ENCODE data around the gene HPCA. TPM values are rescaled to one million over a fixed set of nuclear protein-coding genes. Genes with fewer than 3 reads are reported as not detected.
A peak's percentile ranks its signal among the peaks of the same experiment; 100 is the strongest.

The HPCA gene
- total RNA-seq, 1 experiment from 2014 or later = not detected

DNA sequence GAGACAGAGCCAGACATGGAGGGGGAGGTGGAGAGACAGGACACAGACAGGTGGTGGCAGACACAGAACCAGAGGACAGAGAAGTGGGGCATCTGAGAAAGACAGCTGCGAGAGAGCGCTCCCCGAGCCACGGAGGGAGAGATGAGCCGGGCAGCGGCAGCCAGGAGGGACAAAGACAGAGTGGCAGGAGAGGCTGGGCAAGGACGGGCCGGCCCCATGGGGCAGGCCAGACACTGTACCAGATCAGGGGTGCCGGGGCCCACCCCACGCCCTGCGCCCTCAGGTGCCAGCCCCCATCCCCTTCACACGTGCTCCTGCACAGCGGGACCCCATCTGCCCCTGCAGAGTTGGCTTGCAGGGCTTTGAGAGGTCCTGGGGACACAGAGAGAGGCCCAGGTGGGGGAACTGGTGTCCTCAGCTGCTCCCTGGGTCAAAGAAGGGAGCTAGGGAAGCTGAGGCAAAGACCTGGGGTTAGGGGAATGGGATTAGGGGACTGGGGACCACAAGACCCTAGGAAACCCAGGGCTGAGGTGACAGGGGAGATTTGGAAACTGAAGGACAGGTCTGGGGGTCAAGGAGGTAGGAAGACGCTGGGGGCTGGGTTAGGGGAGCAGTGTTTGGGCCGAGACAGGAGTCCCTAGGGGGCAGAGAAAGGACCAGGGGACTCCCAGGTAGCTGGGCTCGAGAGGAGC, 16.2 kb upstream of the HPCA start:
- CTCF ChIA-PET = no interaction called here
- no peaks in the 10 kb centered on the region for H3K9me3 Mint-ChIP-seq (ENCODE audit: low read depth, unreplicated experiment)
- peaks cover 19% of the 10 kb centered on the region for H3K36me3 Mint-ChIP-seq (ENCODE audit: insufficient read depth, unreplicated experiment)
- peaks cover 56% of the 10 kb centered on the region for H3K27me3 Mint-ChIP-seq (ENCODE audit: unreplicated experiment)
- H3K4me3 Mint-ChIP-seq (ENCODE audit: low read depth, unreplicated experiment) = peak overlapping the region; percentile 60
- peaks cover 7% of the 10 kb centered on the region for H3K4me1 Mint-ChIP-seq (ENCODE audit: low read depth, unreplicated experiment)
- DNase-seq = no peak
- TF ChIP-seq, protein P1, sequence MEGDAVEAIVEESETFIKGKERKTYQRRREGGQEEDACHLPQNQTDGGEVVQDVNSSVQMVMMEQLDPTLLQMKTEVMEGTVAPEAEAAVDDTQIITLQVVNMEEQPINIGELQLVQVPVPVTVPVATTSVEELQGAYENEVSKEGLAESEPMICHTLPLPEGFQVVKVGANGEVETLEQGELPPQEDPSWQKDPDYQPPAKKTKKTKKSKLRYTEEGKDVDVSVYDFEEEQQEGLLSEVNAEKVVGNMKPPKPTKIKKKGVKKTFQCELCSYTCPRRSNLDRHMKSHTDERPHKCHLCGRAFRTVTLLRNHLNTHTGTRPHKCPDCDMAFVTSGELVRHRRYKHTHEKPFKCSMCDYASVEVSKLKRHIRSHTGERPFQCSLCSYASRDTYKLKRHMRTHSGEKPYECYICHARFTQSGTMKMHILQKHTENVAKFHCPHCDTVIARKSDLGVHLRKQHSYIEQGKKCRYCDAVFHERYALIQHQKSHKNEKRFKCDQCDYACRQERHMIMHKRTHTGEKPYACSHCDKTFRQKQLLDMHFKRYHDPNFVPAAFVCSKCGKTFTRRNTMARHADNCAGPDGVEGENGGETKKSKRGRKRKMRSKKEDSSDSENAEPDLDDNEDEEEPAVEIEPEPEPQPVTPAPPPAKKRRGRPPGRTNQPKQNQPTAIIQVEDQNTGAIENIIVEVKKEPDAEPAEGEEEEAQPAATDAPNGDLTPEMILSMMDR (IDR thresholded peaks at IDR 0.05; ENCODE audit: unreplicated experiment) = no peak
- no TSS peak for BruUV-seq (replicated peaks)
- H3K27ac Mint-ChIP-seq (ENCODE audit: unreplicated experiment) = no peak overlapping the region
- intact Hi-C loops (cut with micrococcal nuclease; ENCODE audit: unreplicated experiment) = loop anchor here (10.0 kb wide), 1 partner anchor 465 kb away; no protein-coding TSS in a partner anchor

DNA sequence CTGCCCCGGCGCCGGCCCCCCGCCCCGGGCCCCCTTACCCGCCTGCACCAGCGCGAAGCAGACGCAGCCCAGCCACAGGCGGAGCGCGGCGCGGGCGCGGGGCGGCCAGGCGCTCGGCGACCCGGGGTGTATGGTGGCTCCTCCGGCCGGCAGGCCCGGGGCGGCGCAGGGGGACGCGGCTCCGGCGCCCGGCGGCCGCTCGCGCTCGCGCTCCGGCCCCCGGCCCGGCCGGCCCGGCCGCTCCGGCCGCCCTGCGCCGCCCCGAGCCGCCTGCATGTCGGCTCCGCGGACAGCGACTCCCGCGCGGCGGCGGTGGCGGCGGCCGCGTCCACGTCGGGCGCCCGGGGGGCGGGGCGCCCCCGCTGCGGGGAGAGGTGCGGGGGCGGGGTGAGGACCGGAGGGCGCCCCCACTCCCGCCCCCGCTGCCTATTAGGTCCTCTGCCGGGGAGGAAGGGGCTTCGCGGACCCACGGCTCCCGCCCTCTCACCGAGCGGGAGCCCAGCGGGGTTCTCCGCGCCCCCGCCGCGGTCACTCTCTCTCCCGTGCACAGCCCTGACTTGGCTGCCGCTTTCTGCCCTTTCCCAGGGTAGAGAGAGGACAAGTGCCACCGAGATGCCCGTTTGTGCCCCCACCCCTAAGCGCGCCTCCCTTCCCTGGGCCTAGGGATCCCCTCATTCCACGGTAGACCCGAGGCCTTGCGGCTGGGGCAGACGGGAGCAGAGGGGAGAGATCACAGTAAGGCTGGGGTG, 15.5 kb upstream of the HPCA start, which contains the start of gene FNDC5:
Gene FNDC5 (minus strand): TSS at position 298 of the 749 bp plus-strand sequence.
- TF ChIP-seq, protein P1 (IDR thresholded peaks at IDR 0.05; ENCODE audit: unreplicated experiment) = no peak
- peak within 1 kb of the TSS; percentile 60 for H3K4me3 Mint-ChIP-seq (ENCODE audit: low read depth, unreplicated experiment)
- H3K27ac Mint-ChIP-seq (ENCODE audit: unreplicated experiment) = no peak within 1 kb of the TSS
- peak; percentile 41 for DNase-seq
- intact Hi-C loops (cut with micrococcal nuclease; ENCODE audit: unreplicated experiment) = loop anchor here (10.0 kb wide), 1 partner anchor 466 kb away; no protein-coding TSS in a partner anchor
- H3K9me3 Mint-ChIP-seq (ENCODE audit: low read depth, unreplicated experiment) = no peaks in the 10 kb centered on the region
- CTCF ChIA-PET = interaction anchor here (1.0 to 1.5 kb wide), 2 partner anchors 162 to 210 kb away, joined by 4 read pairs; partner anchors contain the start of gene AZIN2
- peaks cover 19% of the 10 kb centered on the region for H3K36me3 Mint-ChIP-seq (ENCODE audit: insufficient read depth, unreplicated experiment)
- H3K27me3 Mint-ChIP-seq (ENCODE audit: unreplicated experiment) = peaks cover 63% of the 10 kb centered on the region
- no TSS peak for BruUV-seq (replicated peaks)
- H3K4me1 Mint-ChIP-seq (ENCODE audit: low read depth, unreplicated experiment) = peaks cover 13% of the 10 kb centered on the region

DNA sequence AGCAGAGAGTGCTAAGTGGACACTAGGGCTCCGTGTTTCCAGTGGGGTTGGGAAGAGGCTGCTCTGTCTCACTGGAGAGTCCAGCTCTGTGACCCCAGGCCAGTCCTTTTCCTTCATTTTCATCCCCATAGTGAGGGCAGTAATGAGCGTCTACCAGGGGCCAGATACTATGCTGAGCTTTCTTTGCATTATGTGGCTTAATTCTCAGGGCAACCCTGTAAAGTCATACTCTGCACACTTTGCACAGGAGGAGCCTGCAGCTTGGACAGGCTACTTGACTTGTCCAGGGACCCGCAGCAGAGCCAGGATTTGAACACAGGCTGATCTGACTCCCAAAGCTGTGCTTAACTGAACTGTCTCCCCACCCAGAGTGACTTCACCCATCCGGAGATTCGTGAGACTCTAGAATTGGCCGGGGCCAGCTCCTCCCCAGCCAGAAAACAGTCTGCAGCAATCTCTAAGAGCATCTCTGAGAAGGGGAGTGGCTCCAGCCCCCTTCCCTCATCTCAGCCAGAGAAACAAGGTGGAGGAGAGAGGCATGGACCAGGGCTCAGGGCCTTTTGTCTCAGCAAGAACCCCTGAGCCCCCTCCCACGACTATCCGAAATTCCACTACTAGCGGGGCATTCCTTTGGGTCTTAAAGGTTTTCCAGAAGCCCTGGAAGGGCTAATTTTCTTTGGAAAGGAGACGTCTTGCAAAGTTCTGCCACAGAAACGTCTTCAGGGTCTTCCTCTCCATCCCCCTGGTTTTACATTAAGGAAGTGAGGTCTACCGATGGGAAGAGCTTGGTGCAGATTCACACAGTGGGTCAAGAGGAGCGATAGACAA, 14.7 kb upstream of the HPCA start:
- Mint-ChIP-seq H3K27me3 (ENCODE audit: unreplicated experiment) (peaks cover 69% of the 10 kb centered on the region), H3K4me3 (ENCODE audit: low read depth, unreplicated experiment) (peak overlapping the region; percentile 29), H3K4me1 (ENCODE audit: low read depth, unreplicated experiment) (peaks cover 13% of the 10 kb centered on the region), H3K27ac (ENCODE audit: unreplicated experiment) (no peak overlapping the region), H3K36me3 (ENCODE audit: insufficient read depth, unreplicated experiment) (peaks cover 19% of the 10 kb centered on the region), H3K9me3 (ENCODE audit: low read depth, unreplicated experiment) (no peaks in the 10 kb centered on the region)
- intact Hi-C loops (cut with micrococcal nuclease; ENCODE audit: unreplicated experiment) = loop anchor here (10.0 kb wide), 1 partner anchor 467 kb away; no protein-coding TSS in a partner anchor
- no TSS peak for BruUV-seq (replicated peaks)
- TF ChIP-seq, protein P1 (IDR thresholded peaks at IDR 0.05; ENCODE audit: unreplicated experiment) = no peak
- CTCF ChIA-PET = interaction anchor here (1.0 to 1.5 kb wide), 2 partner anchors 162 to 209 kb away, joined by 4 read pairs; partner anchors contain the start of gene AZIN2
- DNase-seq = no peak

DNA sequence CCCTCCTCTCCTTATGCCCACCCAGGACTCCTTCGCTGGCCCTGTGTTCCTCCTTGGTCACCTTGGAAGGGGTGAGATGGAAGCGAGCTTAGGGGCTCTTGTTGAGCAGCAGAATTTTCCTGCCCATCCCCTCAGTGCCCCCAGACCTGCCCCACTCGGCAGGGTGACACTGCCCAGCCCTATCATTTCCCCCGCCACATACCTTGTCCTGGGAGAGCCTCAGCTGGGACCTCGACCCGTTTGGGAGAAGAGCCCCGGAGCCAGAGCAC, 14.2 kb upstream of the HPCA start:
- H3K4me1 Mint-ChIP-seq (ENCODE audit: low read depth, unreplicated experiment) = peaks cover 13% of the 10 kb centered on the region
- intact Hi-C loops (cut with micrococcal nuclease; ENCODE audit: unreplicated experiment) = loop anchor here (10.0 kb wide), 1 partner anchor 467 kb away; no protein-coding TSS in a partner anchor
- H3K27me3 Mint-ChIP-seq (ENCODE audit: unreplicated experiment) = peaks cover 69% of the 10 kb centered on the region
- no peak overlapping the region for H3K4me3 Mint-ChIP-seq (ENCODE audit: low read depth, unreplicated experiment)
- H3K27ac Mint-ChIP-seq (ENCODE audit: unreplicated experiment) = no peak overlapping the region
- H3K36me3 Mint-ChIP-seq (ENCODE audit: insufficient read depth, unreplicated experiment) = peaks cover 19% of the 10 kb centered on the region
- BruUV-seq (replicated peaks) = no TSS peak
- H3K9me3 Mint-ChIP-seq (ENCODE audit: low read depth, unreplicated experiment) = no peaks in the 10 kb centered on the region
- TF ChIP-seq, protein P1 (IDR thresholded peaks at IDR 0.05; ENCODE audit: unreplicated experiment) = no peak
- CTCF ChIA-PET = interaction anchor here (1.5 kb wide), 1 partner anchor 208 kb away, joined by 4 read pairs; the partner anchor contains the start of gene AZIN2
- no peak for DNase-seq
